ENCODE results near the gene HPCAL1. TPM values are rescaled to one million over a fixed set of nuclear protein-coding genes. Genes with fewer than 3 reads are reported as not detected.
A peak's percentile ranks its signal among the peaks of the same experiment; 100 is the strongest.

The HPCAL1 gene
- total RNA-seq, 1 experiment from 2014 or later = 26.9 TPM

DNA sequence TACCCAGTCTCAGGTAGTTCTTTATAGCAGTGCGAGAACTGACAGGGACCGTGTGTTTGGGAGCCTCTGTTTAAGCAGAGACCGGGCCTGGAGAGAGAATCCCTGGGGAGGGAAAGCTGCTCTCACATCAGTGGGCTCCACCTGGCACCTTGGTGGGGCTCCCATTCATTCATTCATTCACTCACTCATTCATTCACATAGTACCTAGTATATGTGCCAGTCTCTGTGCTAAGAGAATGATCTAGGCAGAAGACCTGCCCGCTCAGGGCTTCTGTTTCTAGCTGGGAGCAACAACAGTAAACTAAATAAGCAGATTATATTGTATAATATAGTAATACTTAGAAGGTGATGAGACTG lies 17.8 kb downstream of the HPCAL1 start:
- H3K36me3 Mint-ChIP-seq (ENCODE audit: insufficient read depth, unreplicated experiment) = peaks cover 7% of the 10 kb centered on the region
- intact Hi-C loops (cut with micrococcal nuclease; ENCODE audit: unreplicated experiment) = no loop called here
- no peak for TF ChIP-seq CTCF (IDR thresholded peaks at IDR 0.05; ENCODE audit: insufficient read depth in 1 of 2, low read depth in 1 of 2, low read length in 1 of 2, severe bottlenecking in 1 of 2, unreplicated experiment in 1 of 2)
- no peak for DNase-seq
- ChIA-PET POLR2A (no interaction called here), CTCF (no interaction called here)
- H3K4me1 Mint-ChIP-seq (ENCODE audit: low read depth, unreplicated experiment) = peaks cover 19% of the 10 kb centered on the region
- no peak overlapping the region for H3K4me3 ChIP-seq (ENCODE audit: low read depth, low read length)
- H3K4me1 ChIP-seq = peaks cover 27% of the 10 kb centered on the region
- H3K27ac Mint-ChIP-seq (ENCODE audit: unreplicated experiment) = peak overlapping the region; percentile 50
- H3K9me3 Mint-ChIP-seq (ENCODE audit: unreplicated experiment) = peaks cover 11% of the 10 kb centered on the region
- no peaks in the 10 kb centered on the region for H3K27me3 ChIP-seq (replicated peaks; ENCODE audit: control insufficient read depth, insufficient read depth, low read length)
- BruUV-seq (replicated peaks) = no TSS peak
- H3K9me3 ChIP-seq = peaks cover 10% of the 10 kb centered on the region; the same call in 1 of the 2 replicates
- H3K27me3 Mint-ChIP-seq (ENCODE audit: insufficient read depth, unreplicated experiment) = no peaks in the 10 kb centered on the region
- peaks cover 3% of the 10 kb centered on the region; the same call in 1 of the 2 replicates for H3K36me3 ChIP-seq (ENCODE audit: control insufficient read depth, insufficient read depth, low read length)
- no peak overlapping the region for H3K4me3 Mint-ChIP-seq (ENCODE audit: unreplicated experiment)

GRCh38 chr2:10320933-10321332 lies 18.2 kb downstream of the HPCAL1 start:
- BruUV-seq (replicated peaks) = no TSS peak
- H3K9me3 ChIP-seq = peaks cover 10% of the 10 kb centered on the region; the same call in 1 of the 2 replicates
- Mint-ChIP-seq H3K27me3 (ENCODE audit: insufficient read depth, unreplicated experiment) (no peaks in the 10 kb centered on the region), H3K4me1 (ENCODE audit: low read depth, unreplicated experiment) (peaks cover 23% of the 10 kb centered on the region), H3K27ac (ENCODE audit: unreplicated experiment) (peak overlapping the region; percentile 50), H3K9me3 (ENCODE audit: unreplicated experiment) (peaks cover 11% of the 10 kb centered on the region), H3K36me3 (ENCODE audit: insufficient read depth, unreplicated experiment) (peaks cover 7% of the 10 kb centered on the region), H3K4me3 (ENCODE audit: unreplicated experiment) (no peak overlapping the region)
- POLR2A ChIA-PET = no interaction called here
- H3K36me3 ChIP-seq (ENCODE audit: control insufficient read depth, insufficient read depth, low read length) = peaks cover 3% of the 10 kb centered on the region; the same call in 1 of the 2 replicates
- intact Hi-C loops (cut with micrococcal nuclease; ENCODE audit: unreplicated experiment) = no loop called here
- DNase-seq = no peak
- CTCF ChIA-PET = no interaction called here
- peaks cover 31% of the 10 kb centered on the region for H3K4me1 ChIP-seq
- no peak for TF ChIP-seq CTCF (IDR thresholded peaks at IDR 0.05; ENCODE audit: insufficient read depth in 1 of 2, low read depth in 1 of 2, low read length in 1 of 2, severe bottlenecking in 1 of 2, unreplicated experiment in 1 of 2)
- no peak overlapping the region for H3K4me3 ChIP-seq (ENCODE audit: low read depth, low read length)
- no peaks in the 10 kb centered on the region for H3K27me3 ChIP-seq (replicated peaks; ENCODE audit: control insufficient read depth, insufficient read depth, low read length)

- DNase-seq = no peak
- BruUV-seq (replicated peaks) = no TSS peak
- no peak for TF ChIP-seq CTCF (IDR thresholded peaks at IDR 0.05; ENCODE audit: insufficient read depth in 1 of 2, low read depth in 1 of 2, low read length in 1 of 2, severe bottlenecking in 1 of 2, unreplicated experiment in 1 of 2)
- Mint-ChIP-seq H3K9me3 (ENCODE audit: unreplicated experiment) (peaks cover 11% of the 10 kb centered on the region), H3K4me1 (ENCODE audit: low read depth, unreplicated experiment) (peaks cover 26% of the 10 kb centered on the region), H3K36me3 (ENCODE audit: insufficient read depth, unreplicated experiment) (peaks cover 7% of the 10 kb centered on the region), H3K4me3 (ENCODE audit: unreplicated experiment) (no peak overlapping the region), H3K27ac (ENCODE audit: unreplicated experiment) (no peak overlapping the region), H3K27me3 (ENCODE audit: insufficient read depth, unreplicated experiment) (no peaks in the 10 kb centered on the region)
- Histone ChIP-seq H3K9me3 (peaks cover 10% of the 10 kb centered on the region; the same call in 1 of the 2 replicates), H3K4me1 (peaks cover 38% of the 10 kb centered on the region), H3K4me3 (ENCODE audit: low read depth, low read length) (no peak overlapping the region), H3K36me3 (ENCODE audit: control insufficient read depth, insufficient read depth, low read length) (peaks cover 3% of the 10 kb centered on the region; the same call in 1 of the 2 replicates), H3K27me3 (replicated peaks; ENCODE audit: control insufficient read depth, insufficient read depth, low read length) (no peaks in the 10 kb centered on the region)
- POLR2A ChIA-PET = interaction anchor here (0.7 kb wide), 1 partner anchor 8 kb away, joined by 5 read pairs; no protein-coding TSS in a partner anchor
- intact Hi-C loops (cut with micrococcal nuclease; ENCODE audit: unreplicated experiment) = loop anchor here (1.0 kb wide), 1 partner anchor 18 kb away; no protein-coding TSS in a partner anchor
- CTCF ChIA-PET = no interaction called here
Measured at GRCh38 chr2:10321622-10322021, 18.9 kb downstream of the HPCAL1 start.

Data from Caco-2 (cell line).